HEK293T (cell line): ENCODE measurements around the gene CD164L2.

ENCODE experiments used
- ARNT ChIP-seq: fragments of 450-650 bp; IDR thresholded peaks from 2 replicates; pipeline ENCODE4 v1.6.1; 2017; ENCODE audit warnings: mild to moderate bottlenecking
- BHLHE40 ChIP-seq: fragments of 450-650 bp; IDR thresholded peaks from 2 replicates; pipeline ENCODE4 v1.6.1; 2016; ENCODE audit warnings: mild to moderate bottlenecking, moderate library complexity, borderline replicate concordance
- CTBP1 ChIP-seq: fragments of 450-650 bp; IDR thresholded peaks from 2 replicates; pipeline ENCODE4 v1.6.1; 2016; ENCODE audit warnings: borderline replicate concordance
- FOXA1 ChIP-seq: fragments of 450-650 bp; IDR thresholded peaks from 2 replicates; pipeline ENCODE4 v1.6.1; 2016; ENCODE audit warnings: mild to moderate bottlenecking
- FOXK2 ChIP-seq: fragments of 450-650 bp; IDR thresholded peaks from 2 replicates; pipeline ENCODE4 v1.6.1; 2016; ENCODE audit warnings: mild to moderate bottlenecking
- FOXM1 ChIP-seq: fragments of 450-650 bp; IDR thresholded peaks from 2 replicates; pipeline ENCODE4 v1.6.1; 2017; ENCODE audit warnings: mild to moderate bottlenecking, borderline replicate concordance
- HDGF ChIP-seq: fragments of 450-650 bp; IDR thresholded peaks from 2 replicates; pipeline ENCODE4 v1.6.1; 2017; ENCODE audit warnings: antibody characterized with exemption, borderline replicate concordance
- L3MBTL2 ChIP-seq: fragments of 450-650 bp; conservative IDR thresholded peaks from 2 replicates; pipeline ENCODE4 v1.6.1; 2016; ENCODE audit warnings: mild to moderate bottlenecking
- SP1 ChIP-seq: fragments of 450-650 bp; IDR thresholded peaks from 2 replicates; pipeline ENCODE4 v1.6.1; 2017
- SUZ12 ChIP-seq: fragments of 450-650 bp; IDR thresholded peaks from 2 replicates; pipeline ENCODE4 v1.6.1; 2016; ENCODE audit warnings: mild to moderate bottlenecking
- ZNF384 ChIP-seq: fragments of 450-650 bp; IDR thresholded peaks from 2 replicates; pipeline ENCODE4 v1.6.1; 2016
- TF ChIP-seq, protein P1 (sequence below): fragments of 450-650 bp; IDR thresholded peaks from 2 replicates; pipeline ENCODE4 v1.6.1; 2016

DNA sequence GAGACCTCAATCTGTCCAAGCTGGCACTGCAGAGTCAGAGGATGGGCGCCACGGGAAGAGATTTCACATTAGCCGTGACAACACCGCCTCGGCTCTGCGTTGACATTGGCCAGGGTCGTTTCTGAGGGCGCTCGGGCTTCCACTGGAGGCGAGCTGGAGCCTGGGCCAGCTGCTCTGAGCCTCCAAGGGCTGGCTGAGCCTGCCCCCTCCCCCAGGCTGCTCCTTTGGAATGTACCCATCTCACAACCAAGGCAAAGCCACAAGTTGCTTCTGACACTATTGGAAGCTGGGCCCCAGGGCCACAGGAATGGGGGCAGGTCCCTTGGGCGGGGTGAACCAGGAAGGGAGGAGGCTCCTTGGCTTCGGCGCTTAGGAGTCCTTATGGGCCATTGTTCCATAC lies 21.9 kb upstream of the CD164L2 start:
- TF ChIP-seq SP1: no peak
- TF ChIP-seq SUZ12: no peak
- no peak for TF ChIP-seq FOXK2
- no peak for TF ChIP-seq ARNT
- no peak for TF ChIP-seq BHLHE40
- no peak for TF ChIP-seq ZNF384
- no peak for TF ChIP-seq FOXM1
- no peak for TF ChIP-seq L3MBTL2
- TF ChIP-seq, protein P1, sequence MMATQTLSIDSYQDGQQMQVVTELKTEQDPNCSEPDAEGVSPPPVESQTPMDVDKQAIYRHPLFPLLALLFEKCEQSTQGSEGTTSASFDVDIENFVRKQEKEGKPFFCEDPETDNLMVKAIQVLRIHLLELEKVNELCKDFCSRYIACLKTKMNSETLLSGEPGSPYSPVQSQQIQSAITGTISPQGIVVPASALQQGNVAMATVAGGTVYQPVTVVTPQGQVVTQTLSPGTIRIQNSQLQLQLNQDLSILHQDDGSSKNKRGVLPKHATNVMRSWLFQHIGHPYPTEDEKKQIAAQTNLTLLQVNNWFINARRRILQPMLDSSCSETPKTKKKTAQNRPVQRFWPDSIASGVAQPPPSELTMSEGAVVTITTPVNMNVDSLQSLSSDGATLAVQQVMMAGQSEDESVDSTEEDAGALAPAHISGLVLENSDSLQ: no peak
- no peak for TF ChIP-seq CTBP1
- no peak for TF ChIP-seq FOXA1
- no peak for TF ChIP-seq HDGF
